NCI-H524 (cell line): ENCODE measurements around the gene CACNA1B.
"Not testable (repeated sequence)": the region's sequence is repeated elsewhere in the genome, so short reads cannot be mapped to it uniquely, and the experiment has no call there.

Source experiments
- DNase-seq, 2 experiments: peaks; one replicate each; lab custom pipeline; 2025; lab: John Stamatoyannopoulos, UW

The CACNA1B gene

DNA sequence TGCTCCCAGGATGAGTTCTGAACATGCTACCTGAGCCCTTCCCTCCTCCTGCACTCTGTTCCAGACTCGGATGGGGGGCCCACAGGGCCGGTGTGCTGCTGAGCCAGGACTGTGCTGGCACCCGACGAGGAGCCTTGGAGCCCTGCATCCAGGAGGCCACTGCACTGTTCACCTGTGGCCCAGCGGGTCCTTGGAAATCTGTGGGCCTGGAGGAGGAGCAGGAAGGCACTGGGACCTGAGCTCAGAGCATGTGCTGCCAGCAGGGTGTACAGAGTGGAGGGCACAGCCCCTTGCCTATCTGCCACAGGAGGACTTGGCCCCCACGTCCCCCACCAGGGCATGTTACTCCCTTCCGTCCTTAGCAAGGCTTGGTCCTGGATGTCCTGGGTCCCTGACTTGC, 265.9 kb downstream of the CACNA1B start:
- DNase-seq = not testable (repeated sequence)

GRCh38 chr9:138147556-138147955, 270.0 kb downstream of the CACNA1B start:
- not testable (repeated sequence) for DNase-seq

- peak in 1 of 2 experiments; percentile 34 for DNase-seq
These were observed 272.4 kb downstream of the CACNA1B start for GRCh38 chr9:138149672-138150656.

DNA sequence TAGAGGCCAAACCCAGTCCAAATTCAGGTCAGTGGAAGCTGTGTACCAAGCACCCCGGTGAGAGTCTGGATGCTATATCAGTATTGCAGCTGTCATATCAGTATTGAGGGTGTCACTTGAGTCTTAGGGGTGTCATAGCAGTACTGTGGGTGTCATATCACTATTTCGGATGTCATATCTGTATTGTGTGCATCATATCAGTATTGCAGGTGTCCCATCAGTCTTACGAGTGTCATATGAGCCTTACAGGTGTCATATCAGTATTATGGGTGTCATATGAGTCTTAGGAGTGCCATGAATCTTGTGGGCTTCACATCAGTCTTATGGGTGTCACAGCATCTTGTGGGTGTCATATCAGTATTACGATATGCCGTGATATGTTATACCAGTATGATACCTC, 278.2 kb downstream of the CACNA1B start:
- not testable (repeated sequence) for DNase-seq

GRCh38 chr9:138166793-138167192, 289.2 kb downstream of the CACNA1B start:
- DNase-seq = not testable (repeated sequence)
